GM18508 (cell line): ENCODE results near the gene SLC25A22.

ENCODE experiments used
- ATAC-seq: cut with Tn5 transposase; IDR thresholded peaks from one replicate; pipeline ENCODE4 v1.9.1; 2021; ENCODE audit warnings: moderate number of reproducible peaks; ENCODE audit not compliant: insufficient read depth, unreplicated experiment

The SLC25A22 gene

DNA sequence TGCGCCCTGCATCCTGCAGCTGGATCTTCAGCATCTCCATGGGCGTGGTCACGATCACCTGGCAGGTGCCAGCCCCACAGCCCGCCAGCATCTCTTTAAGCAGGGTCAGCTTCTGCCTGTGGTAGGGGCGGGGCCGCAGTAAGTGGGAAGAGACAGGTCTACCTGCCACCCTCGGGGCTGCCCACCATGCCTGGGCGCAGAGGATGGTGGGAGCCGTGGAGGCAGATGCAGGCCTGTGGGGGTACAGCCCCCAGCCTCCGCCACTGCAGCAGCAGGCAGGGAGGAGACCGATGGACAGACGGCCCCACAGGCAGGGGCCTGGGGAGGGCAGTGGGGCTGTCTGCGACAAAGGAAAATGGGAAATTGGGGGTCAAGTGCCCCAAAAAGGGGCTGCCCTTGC, 5.2 kb downstream of the SLC25A22 start:
- no peak for ATAC-seq

GRCh38 chr11:792535-792821, 5.6 kb downstream of the SLC25A22 start:
- ATAC-seq, result no peak

DNA sequence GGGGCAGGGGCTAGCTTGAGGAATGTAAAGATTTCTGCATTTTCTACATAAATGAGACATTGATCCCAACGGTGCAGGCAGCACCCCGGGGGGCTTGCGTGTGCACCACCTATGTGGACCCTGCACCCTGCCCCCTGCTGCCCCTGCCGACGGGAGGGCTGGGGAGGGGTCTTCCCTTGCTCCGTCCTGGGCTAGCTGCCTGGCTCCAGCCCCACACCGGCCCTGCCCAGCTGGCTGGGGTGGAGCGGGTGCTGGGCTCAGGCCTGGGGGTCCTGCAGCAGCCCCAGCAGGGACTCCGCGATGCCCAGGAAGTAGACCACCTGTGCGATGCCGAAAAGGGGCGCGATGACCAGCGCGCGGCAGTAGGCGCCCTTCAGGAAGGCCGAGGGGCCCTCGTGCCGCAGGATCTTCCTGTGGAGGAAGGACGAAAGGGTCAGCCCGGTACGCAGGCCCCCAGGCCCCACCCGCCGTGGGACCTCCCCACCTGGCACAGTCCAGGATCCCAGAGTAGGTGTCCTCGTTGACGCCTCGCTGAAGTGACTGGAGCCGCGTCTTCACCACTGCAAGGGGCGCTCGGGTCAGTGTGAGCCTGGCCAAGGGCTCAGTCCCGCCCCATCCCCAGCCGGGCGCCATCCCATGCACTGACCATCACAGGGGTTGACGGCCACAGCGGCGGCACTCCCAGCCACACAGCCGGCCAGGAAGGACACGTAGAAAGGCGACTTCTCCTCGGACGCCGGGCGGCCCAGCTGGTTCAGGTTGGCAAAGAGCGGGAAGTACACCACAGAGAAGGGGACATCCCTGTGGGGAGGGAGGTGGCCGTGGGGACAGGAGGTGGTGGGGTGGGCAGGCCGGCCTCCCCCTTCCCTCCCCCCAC, 6.2 kb downstream of the SLC25A22 start:
- no peak for ATAC-seq

- no peak for ATAC-seq
Observed at GRCh38 chr11:790721-791564, 7.1 kb downstream of the SLC25A22 start.

- ATAC-seq, result no peak
Observed at GRCh38 chr11:789943-790342, 8.1 kb downstream of the SLC25A22 start, which contains the start of gene CEND1. Gene CEND1 (minus strand): TSS chr11:790090. CDS start chr11:788576, 1,514 bp downstream.

DNA sequence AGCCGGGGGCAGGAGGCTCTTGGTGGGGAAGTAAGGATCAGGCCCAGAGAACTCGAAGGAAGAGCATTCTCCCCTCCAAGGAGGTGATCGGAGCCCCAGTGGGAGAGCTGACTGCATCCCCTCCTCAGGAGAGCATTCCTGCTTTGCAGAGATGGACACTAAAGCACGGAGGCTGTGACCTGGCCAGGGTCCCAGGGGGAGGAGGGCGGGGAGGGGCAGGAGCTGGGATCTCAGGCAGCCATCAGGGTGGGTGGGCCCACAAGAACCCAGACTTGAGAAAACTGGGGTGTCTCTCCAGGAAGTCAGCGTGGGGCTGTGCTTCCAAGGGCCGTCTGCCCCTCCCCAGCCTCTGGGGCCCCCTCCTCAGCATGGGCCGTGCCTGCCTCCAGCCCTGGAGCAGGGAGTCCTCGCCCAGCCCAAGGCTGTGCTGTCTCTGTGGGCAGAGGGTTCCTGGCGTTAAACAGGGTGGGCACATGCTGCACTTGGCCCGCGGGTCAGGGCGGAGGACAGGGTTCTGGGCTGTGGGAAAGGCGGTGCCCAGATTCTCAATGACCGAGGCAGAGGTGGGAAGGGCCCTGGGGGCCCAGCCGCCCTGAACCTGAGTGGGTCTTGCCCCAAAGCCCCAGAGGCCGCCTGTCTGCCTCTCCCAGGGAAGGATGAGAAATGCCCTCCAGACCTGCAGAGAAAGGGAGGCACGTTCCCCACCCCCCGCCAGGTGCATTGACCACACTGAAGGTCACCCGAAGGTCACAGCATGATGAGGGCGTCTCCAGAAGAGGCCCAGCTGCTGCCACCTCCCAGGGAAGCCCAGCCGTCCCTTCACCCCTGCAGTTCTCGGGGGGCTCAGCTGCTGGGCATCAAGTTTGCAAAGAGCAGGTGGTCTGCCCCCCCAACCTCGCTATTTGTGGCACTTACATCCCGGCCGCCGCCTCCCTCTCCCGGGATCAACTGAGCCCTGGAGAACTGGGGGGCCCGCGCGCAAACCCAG, 8.8 kb downstream of the SLC25A22 start:
- no peak for ATAC-seq

GRCh38 chr11:788009-788640, 10.0 kb downstream of the SLC25A22 start:
- ATAC-seq, result no peak

DNA sequence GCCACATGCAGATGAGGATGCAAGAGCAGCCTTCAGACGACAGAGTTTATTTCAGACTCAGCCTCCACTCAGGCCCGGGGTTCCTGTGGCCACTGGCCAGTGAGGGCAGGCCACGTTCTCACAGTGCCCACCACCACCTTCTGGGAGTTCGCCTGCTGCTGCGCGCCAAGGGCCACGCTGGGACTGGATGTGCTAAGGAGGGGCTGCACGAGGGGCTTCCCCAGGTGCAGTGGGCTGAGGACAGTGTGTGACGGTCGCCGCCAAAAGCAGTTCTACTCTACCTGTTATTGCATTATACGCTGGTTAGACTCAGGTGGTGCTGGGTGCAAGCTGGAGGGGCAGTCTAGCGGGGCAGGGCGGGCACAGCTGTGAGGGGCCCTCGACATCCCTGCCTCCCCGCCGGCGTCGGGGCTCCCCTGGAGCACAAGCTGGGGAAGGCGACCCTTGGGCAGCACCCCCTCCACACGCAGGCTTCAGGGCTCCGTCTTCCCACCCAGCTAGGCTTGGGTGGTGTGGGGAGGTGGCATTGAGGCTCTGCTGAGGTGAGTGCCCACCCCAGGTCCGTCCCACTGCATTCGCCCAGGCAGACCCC, 10.9 kb downstream of the SLC25A22 start:
- no peak for ATAC-seq

GRCh38 chr11:786235-787083, 11.6 kb downstream of the SLC25A22 start:
- ATAC-seq, result no peak

DNA sequence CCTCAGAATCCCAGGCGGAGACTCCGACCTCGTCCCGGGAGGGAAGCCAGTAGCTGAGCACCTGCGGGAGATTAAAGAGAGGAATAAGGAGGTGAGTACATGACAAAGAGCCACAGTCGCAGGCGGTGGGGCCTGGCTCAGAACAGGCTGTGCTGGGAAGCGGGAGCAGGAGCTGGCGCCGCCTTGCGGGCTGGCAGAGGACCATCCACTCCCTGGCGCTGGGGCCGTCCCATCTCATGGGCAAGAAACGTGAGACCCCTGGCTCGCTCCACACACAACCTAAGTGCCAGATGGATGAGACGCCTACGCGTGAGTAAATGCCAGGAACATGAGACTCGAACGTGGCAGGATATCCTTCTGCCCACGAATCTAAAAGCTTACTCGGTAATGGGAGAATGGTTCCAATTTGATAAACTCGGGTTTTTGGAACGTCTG, 14.5 kb downstream of the SLC25A22 start:
- ATAC-seq, result no peak

GRCh38 chr11:782264-783174, 15.6 kb downstream of the SLC25A22 start:
- no peak for ATAC-seq

DNA sequence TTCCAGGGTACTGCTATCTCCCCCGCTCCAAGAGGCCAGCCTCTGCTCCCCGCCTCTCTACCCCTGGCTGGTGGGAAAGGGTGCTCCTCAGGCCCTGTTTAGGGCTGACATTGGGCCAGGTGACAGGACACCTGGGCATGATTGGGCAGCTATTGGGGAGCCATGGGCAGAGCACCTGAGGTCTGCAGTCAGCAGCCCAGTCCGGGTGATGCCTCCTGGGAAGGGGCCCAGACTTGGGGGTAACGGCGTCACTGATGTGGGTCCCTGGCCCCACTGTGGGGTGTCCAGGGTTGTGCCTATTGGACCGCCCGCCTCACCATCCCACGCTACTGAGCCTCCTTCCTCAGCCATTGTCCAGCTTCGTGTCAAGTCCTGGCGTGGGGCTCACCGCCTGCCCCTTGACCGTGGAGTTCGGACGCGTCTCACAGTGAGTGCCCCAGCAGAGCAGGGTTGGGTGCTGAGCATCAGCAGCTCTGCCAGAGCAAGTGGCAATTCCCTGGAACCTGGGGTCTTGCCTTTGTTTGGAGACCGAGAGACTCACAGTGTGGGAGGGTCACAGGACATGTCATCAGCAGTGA, 18.0 kb downstream of the SLC25A22 start:
- ATAC-seq, result no peak

- no peak for ATAC-seq
Observed at GRCh38 chr11:778976-779954, 18.8 kb downstream of the SLC25A22 start.

DNA sequence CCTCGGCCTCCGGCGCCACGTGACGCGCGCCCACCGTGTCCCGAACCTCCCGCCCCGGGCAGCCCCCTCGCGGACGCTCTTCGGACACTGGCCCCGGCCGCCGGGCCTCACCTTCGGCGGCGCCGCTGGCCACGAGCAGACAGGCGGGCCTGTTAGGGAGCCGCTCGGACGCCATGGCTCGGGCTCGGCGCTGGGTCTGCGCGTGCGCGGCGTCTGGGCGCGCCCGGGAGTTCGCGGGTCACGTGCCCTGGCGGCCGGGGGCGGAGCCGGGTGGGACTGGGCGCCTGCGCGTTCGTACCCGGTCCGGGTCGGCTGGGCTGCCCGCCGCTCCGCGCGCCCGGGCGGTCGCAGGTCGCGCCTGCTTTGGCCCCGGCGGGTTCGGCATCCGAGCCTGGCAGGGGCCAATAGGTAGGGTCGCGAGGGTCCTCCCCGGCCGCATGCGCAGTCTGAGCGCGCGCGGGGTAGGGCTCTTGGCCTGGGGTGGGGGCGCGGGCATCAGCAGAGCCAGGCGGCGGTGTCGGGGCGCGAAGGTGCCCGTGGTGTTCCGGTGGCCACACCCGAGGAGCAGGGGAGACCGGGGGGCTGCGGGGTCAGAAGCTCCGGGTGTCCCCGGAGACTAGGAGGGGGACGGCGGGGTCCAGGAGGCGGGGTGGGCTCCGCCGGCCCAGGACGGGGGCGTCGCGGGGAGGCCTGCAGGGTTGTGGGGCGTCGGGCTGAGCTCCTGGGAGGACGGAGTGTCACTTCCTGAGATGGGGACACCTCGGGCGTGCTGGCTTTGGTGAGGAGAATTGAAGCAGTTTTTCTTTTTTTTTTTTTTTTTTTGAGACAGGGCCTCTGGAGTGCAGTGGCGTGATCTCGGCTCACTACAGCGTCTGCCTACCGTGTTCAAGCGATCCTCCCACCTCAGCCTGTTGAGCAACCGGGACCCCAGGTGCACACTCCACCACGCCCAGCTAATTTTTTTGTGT, 20.5 kb downstream of the SLC25A22 start, which contains the start of gene GATD1:
Gene GATD1 (minus strand): TSS at position 200 of the 968 bp plus-strand sequence. CDS start 25 bp downstream, at position 175.
- no peak for ATAC-seq
